DMS114 treated with DMSO at 0.1 percent for 48 hours (cell line): ENCODE results near the gene SSC4D.
"Not testable (repeated sequence)": the region's sequence is repeated elsewhere in the genome, so short reads cannot be mapped to it uniquely, and the experiment has no call there.

Source experiments
- DNase-seq: peaks from one replicate; lab custom pipeline; 2025; ENCODE audit not compliant: unreplicated experiment; lab: John Stamatoyannopoulos, UW

SSC4D gene

GRCh38 chr7:76387789-76388188 is 21.7 kb downstream of the SSC4D start:
- not testable (repeated sequence) for DNase-seq

GRCh38 chr7:76386691-76387260 is 22.7 kb downstream of the SSC4D start:
- DNase-seq, result no peak

- no peak for DNase-seq
Observed at GRCh38 chr7:76383089-76383944, 26.2 kb downstream of the SSC4D start.

- no peak for DNase-seq
Observed at GRCh38 chr7:76381814-76382213, 27.7 kb downstream of the SSC4D start.

- no peak for DNase-seq
Observed at GRCh38 chr7:76380623-76380966, 28.9 kb downstream of the SSC4D start.

GRCh38 chr7:76377186-76377918 is 32.1 kb downstream of the SSC4D start:
- no peak for DNase-seq

- DNase-seq, result no peak
Observed at GRCh38 chr7:76375251-76375650, 34.2 kb downstream of the SSC4D start.

- DNase-seq, result no peak
Observed at GRCh38 chr7:76372984-76373833, 36.3 kb downstream of the SSC4D start.

GRCh38 chr7:76371396-76371795 is 38.1 kb downstream of the SSC4D start:
- DNase-seq, result no peak

GRCh38 chr7:76369018-76369417 is 40.5 kb downstream of the SSC4D start:
- DNase-seq, result no peak

- DNase-seq, result no peak
Observed at GRCh38 chr7:76368190-76368589, 41.3 kb downstream of the SSC4D start.

- no peak for DNase-seq
Observed at GRCh38 chr7:76364198-76364584, 45.3 kb downstream of the SSC4D start.

GRCh38 chr7:76363754-76364153 is 45.7 kb downstream of the SSC4D start:
- DNase-seq, result not testable (repeated sequence)

GRCh38 chr7:76359978-76360638 is 49.4 kb downstream of the SSC4D start:
- DNase-seq, result no peak

GRCh38 chr7:76359111-76359977 is 50.2 kb downstream of the SSC4D start:
- peak; percentile 96 for DNase-seq

- peak; percentile 78 for DNase-seq
Observed at GRCh38 chr7:76358481-76359110, 50.9 kb downstream of the SSC4D start, which contains the start of gene YWHAG. Gene YWHAG, minus strand, starts transcription at chr7:76358991. Its CDS starts 183 bp downstream, at chr7:76358808.

GRCh38 chr7:76358011-76358480 is 51.5 kb downstream of the SSC4D start:
- DNase-seq, result no peak

GRCh38 chr7:76357475-76358010 is 52.0 kb downstream of the SSC4D start:
- no peak for DNase-seq

GRCh38 chr7:76356823-76357222 is 52.7 kb downstream of the SSC4D start:
- DNase-seq, result no peak
